ENCODE data around the gene DACH1.

Gene DACH1

DNA sequence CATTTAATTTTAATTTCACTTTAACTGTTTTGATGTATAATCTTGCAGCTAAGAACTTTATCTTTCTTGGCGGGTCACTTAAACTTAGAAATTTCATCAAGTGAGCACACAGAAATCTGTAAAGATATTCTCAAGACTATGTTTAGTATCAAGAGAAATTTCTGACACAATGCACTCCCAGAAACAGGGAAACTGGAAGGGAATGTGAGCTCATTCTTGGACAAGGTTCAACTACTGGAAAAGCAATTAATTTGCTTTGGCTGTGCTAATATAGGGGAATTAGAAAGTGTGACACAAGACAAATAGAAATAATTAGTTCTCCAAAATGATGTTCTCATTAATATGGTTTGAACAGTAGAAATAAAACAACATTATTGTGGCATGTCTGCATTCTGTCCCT, 402.3 kb downstream of the DACH1 start:
- no peaks in the 10 kb centered on the region for H4K20me1 ChIP-seq (ENCODE audit: insufficient read depth, low read length)
- TF ChIP-seq CTCF (IDR thresholded peaks at IDR 0.05; ENCODE audit: low read depth, low read length) (no peak), EZH2phosphoT487 (IDR thresholded peaks at IDR 0.05; ENCODE audit: low read depth) (no peak)
- no peak overlapping the region for H3K4me2 ChIP-seq (ENCODE audit: low read length)
- no peak overlapping the region for H3K4me3 ChIP-seq (ENCODE audit: low read length)
- no peaks in the 10 kb centered on the region for H3K27me3 ChIP-seq (ENCODE audit: low read depth, low read length)
- H3K36me3 ChIP-seq (replicated peaks; ENCODE audit: low read depth, low read length) = no peaks in the 10 kb centered on the region
- H2AFZ ChIP-seq (ENCODE audit: low read depth, low read length) = no peak overlapping the region
- no peak overlapping the region for H3K27ac ChIP-seq (ENCODE audit: low read length)
- no peaks in the 10 kb centered on the region for H3K79me2 ChIP-seq (ENCODE audit: low read length)
- no peaks in the 10 kb centered on the region for H3K9me3 ChIP-seq (ENCODE audit: insufficient read depth, low read length)
- no peak overlapping the region for H3K9ac ChIP-seq (ENCODE audit: low read length)
- H3K4me1 ChIP-seq (ENCODE audit: low read length) = peaks cover 9% of the 10 kb centered on the region; the same call in 1 of the 2 replicates

DNA sequence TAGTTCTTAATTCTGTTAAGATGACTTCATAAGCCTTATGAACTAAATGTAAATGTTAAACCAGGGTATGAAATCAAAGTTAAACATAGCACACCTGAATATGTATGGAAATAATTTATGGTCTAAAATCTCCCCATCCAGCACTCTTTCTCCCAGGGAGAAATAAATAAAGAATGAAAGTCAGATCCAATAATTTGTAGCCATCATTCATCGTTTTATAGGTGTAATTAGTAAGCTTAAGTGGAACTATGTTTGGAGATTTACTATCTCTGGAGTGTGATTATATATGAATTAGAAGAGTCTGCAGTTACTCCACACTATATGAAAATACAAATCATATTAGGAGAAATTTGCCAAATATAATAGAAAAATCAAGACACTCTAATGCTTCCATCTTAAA, 405.1 kb downstream of the DACH1 start:
- Histone ChIP-seq H3K27me3 (ENCODE audit: low read depth, low read length) (no peaks in the 10 kb centered on the region), H3K4me2 (ENCODE audit: low read length) (no peak overlapping the region), H4K20me1 (ENCODE audit: insufficient read depth, low read length) (no peaks in the 10 kb centered on the region), H3K9ac (ENCODE audit: low read length) (no peak overlapping the region), H3K79me2 (ENCODE audit: low read length) (no peaks in the 10 kb centered on the region), H2AFZ (ENCODE audit: low read depth, low read length) (no peak overlapping the region), H3K4me3 (ENCODE audit: low read length) (no peak overlapping the region), H3K9me3 (ENCODE audit: insufficient read depth, low read length) (no peaks in the 10 kb centered on the region), H3K36me3 (replicated peaks; ENCODE audit: low read depth, low read length) (no peaks in the 10 kb centered on the region), H3K4me1 (ENCODE audit: low read length) (peaks cover 9% of the 10 kb centered on the region; the same call in 1 of the 2 replicates), H3K27ac (ENCODE audit: low read length) (no peak overlapping the region)
- TF ChIP-seq CTCF (IDR thresholded peaks at IDR 0.05; ENCODE audit: low read depth, low read length) = no peak
- TF ChIP-seq EZH2phosphoT487 (IDR thresholded peaks at IDR 0.05; ENCODE audit: low read depth) = no peak

DNA sequence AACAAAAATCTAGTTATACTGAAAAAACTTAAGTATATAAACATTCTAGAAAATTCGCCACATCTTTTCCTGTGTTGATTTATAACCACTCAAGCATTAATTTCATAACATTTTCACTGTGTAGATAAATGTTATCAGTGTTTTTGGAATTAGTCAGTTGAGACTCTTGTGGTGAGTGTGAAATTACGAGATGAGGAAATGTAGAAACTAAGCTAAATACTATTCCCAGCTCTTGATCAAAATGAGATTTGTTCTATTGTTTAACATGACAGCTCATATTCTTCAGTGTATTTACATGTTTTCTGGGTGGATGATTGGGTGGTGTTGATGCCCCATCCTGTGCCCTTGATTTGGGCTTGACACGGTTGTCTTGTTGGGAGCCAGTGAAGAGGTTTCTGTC, 406.8 kb downstream of the DACH1 start:
- no peaks in the 10 kb centered on the region for H4K20me1 ChIP-seq (ENCODE audit: insufficient read depth, low read length)
- H3K36me3 ChIP-seq (replicated peaks; ENCODE audit: low read depth, low read length) = no peaks in the 10 kb centered on the region
- H3K27ac ChIP-seq (ENCODE audit: low read length) = no peak overlapping the region
- H3K4me1 ChIP-seq (ENCODE audit: low read length) = peaks cover 9% of the 10 kb centered on the region; the same call in 1 of the 2 replicates
- H3K79me2 ChIP-seq (ENCODE audit: low read length) = no peaks in the 10 kb centered on the region
- H2AFZ ChIP-seq (ENCODE audit: low read depth, low read length) = no peak overlapping the region
- no peaks in the 10 kb centered on the region for H3K27me3 ChIP-seq (ENCODE audit: low read depth, low read length)
- H3K9me3 ChIP-seq (ENCODE audit: insufficient read depth, low read length) = no peaks in the 10 kb centered on the region
- no peak overlapping the region for H3K9ac ChIP-seq (ENCODE audit: low read length)
- TF ChIP-seq EZH2phosphoT487 (IDR thresholded peaks at IDR 0.05; ENCODE audit: low read depth) (no peak), CTCF (IDR thresholded peaks at IDR 0.05; ENCODE audit: low read depth, low read length) (no peak)
- H3K4me3 ChIP-seq (ENCODE audit: low read length) = no peak overlapping the region
- no peak overlapping the region for H3K4me2 ChIP-seq (ENCODE audit: low read length)

GRCh38 chr13:71459708-71460107, 407.3 kb downstream of the DACH1 start:
- Histone ChIP-seq H3K9me3 (ENCODE audit: insufficient read depth, low read length) (no peaks in the 10 kb centered on the region), H3K79me2 (ENCODE audit: low read length) (no peaks in the 10 kb centered on the region), H2AFZ (ENCODE audit: low read depth, low read length) (no peak overlapping the region), H3K27me3 (ENCODE audit: low read depth, low read length) (no peaks in the 10 kb centered on the region), H3K4me1 (ENCODE audit: low read length) (peaks cover 9% of the 10 kb centered on the region; the same call in 1 of the 2 replicates), H4K20me1 (ENCODE audit: insufficient read depth, low read length) (no peaks in the 10 kb centered on the region), H3K4me2 (ENCODE audit: low read length) (no peak overlapping the region), H3K4me3 (ENCODE audit: low read length) (no peak overlapping the region), H3K27ac (ENCODE audit: low read length) (no peak overlapping the region), H3K9ac (ENCODE audit: low read length) (no peak overlapping the region), H3K36me3 (replicated peaks; ENCODE audit: low read depth, low read length) (no peaks in the 10 kb centered on the region)
- TF ChIP-seq CTCF (IDR thresholded peaks at IDR 0.05; ENCODE audit: low read depth, low read length) = no peak
- TF ChIP-seq EZH2phosphoT487 (IDR thresholded peaks at IDR 0.05; ENCODE audit: low read depth) = no peak
